CD14-positive monocyte (primary cell): ENCODE data around the gene HSPD1. TPM values are rescaled to one million over a fixed set of nuclear protein-coding genes. Genes with fewer than 3 reads are reported as not detected.
A peak's percentile ranks its signal among the peaks of the same experiment; 100 is the strongest.

Experiments used
- DNase-seq, 3 donors: peaks; one replicate each; pipeline ENCODE4 v3.0.0-alpha.2; 2011 to 2022
- H2AFZ ChIP-seq: 2 replicates; pipeline ENCODE4 v1.6.0; 2012; ENCODE audit warnings: mild to moderate bottlenecking, low read depth, low read length, inconsistent platforms; ENCODE audit not compliant: insufficient read depth, poor library complexity, severe bottlenecking
- H3K27ac ChIP-seq, 2 donors: 1 replicate in 1 of 2; 2 replicates in 1 of 2; pipeline ENCODE4 v1.5.1; 2012 to 2013; ENCODE audit warnings: low read length in 2 of 2, control low read depth in 1 of 2, inconsistent platforms in 1 of 2, low read depth in 1 of 2, mild to moderate bottlenecking in 1 of 2
- H3K27me3 ChIP-seq, 2 donors: one replicate each; pipeline versions ENCODE4 v1.6.0 to v1.6.1; 2011 to 2013; ENCODE audit warnings: low read length in 2 of 2; ENCODE audit not compliant: control insufficient read depth in 2 of 2, insufficient read depth in 2 of 2
- H3K36me3 ChIP-seq, 2 donors: replicated peaks in 1 of 2; 1 replicate in 1 of 2; 2 replicates in 1 of 2; pipeline versions ENCODE4 v1.5.1 to v1.6.1; 2012 to 2013; ENCODE audit warnings: low read length in 2 of 2, control low read depth in 1 of 2, inconsistent platforms in 1 of 2, mild to moderate bottlenecking in 1 of 2; ENCODE audit not compliant: insufficient read depth in 2 of 2, control insufficient read depth in 1 of 2
- H3K4me1 ChIP-seq, 2 donors: 1 replicate in 1 of 2; 2 replicates in 1 of 2; pipeline versions ENCODE4 v1.5.1 to v1.6.1; 2012 to 2013; ENCODE audit warnings: low read length in 2 of 2, control low read depth in 1 of 2, inconsistent platforms in 1 of 2, mild to moderate bottlenecking in 1 of 2, moderate library complexity in 1 of 2; ENCODE audit not compliant: insufficient read depth in 2 of 2, control insufficient read depth in 1 of 2
- H3K4me2 ChIP-seq: replicated peaks from 2 replicates; pipeline ENCODE3; 2012; ENCODE audit warnings: low read length, moderate library complexity, mild to moderate bottlenecking; ENCODE audit not compliant: poor library complexity, severe bottlenecking; ENCODE audit errors: extremely low read depth
- H3K4me3 ChIP-seq, 3 experiments: fragments of 200-600 bp in 1 of 3; sonication (generic) in 1 of 3; replicated peaks in 1 of 3; 1 replicate in 2 of 3; 2 replicates in 1 of 3; pipeline ENCODE4 v1.5.1; 2011 to 2013; ENCODE audit warnings: low read length in 3 of 3, mild to moderate bottlenecking in 3 of 3, control low read depth in 2 of 3, low read depth in 2 of 3, inconsistent platforms in 1 of 3, moderate library complexity in 1 of 3
- H3K79me2 ChIP-seq: 2 replicates; pipeline ENCODE4 v1.6.0; 2012; ENCODE audit warnings: mild to moderate bottlenecking, control low read depth, inconsistent platforms, low read length, moderate library complexity; ENCODE audit not compliant: insufficient read depth
- H3K9ac ChIP-seq: 2 replicates; pipeline ENCODE4 v1.6.0; 2017; ENCODE audit warnings: low read length, mild to moderate bottlenecking; ENCODE audit not compliant: insufficient read depth, poor library complexity, severe bottlenecking
- H3K9me3 ChIP-seq, 2 donors: replicated peaks in 1 of 2; 1 replicate in 1 of 2; 2 replicates in 1 of 2; pipeline versions ENCODE4 v1.5.1 to v1.6.1; 2012 to 2013; ENCODE audit warnings: low read length in 2 of 2, control low read depth in 1 of 2; ENCODE audit not compliant: control insufficient read depth in 1 of 2, insufficient read depth in 1 of 2
- H4K20me1 ChIP-seq: 2 replicates; pipeline ENCODE4 v1.6.0; 2012; ENCODE audit warnings: mild to moderate bottlenecking, low read length, control low read depth, moderate library complexity; ENCODE audit not compliant: insufficient read depth
- H3K27ac Mint-ChIP-seq, 7 donors: one replicate each; pipeline ENCODE4 v1.8.0; 2020; ENCODE audit warnings: mild to moderate bottlenecking in 7 of 7, mixed read lengths in 7 of 7, moderate library complexity in 6 of 7, inconsistent platforms in 2 of 7
- H3K27me3 Mint-ChIP-seq, 3 donors: one replicate each; pipeline ENCODE4 v1.8.0; 2021 to 2022; ENCODE audit warnings: low read depth in 3 of 3, mild to moderate bottlenecking in 3 of 3, mixed read lengths in 3 of 3, moderate library complexity in 3 of 3, inconsistent platforms in 1 of 3
- H3K36me3 Mint-ChIP-seq, 2 donors: one replicate each; pipeline ENCODE4 v1.8.0; 2020; ENCODE audit warnings: mixed read lengths in 2 of 2, inconsistent platforms in 1 of 2, mild to moderate bottlenecking in 1 of 2
- H3K4me1 Mint-ChIP-seq: one replicate; pipeline ENCODE4 v1.8.0; 2020; ENCODE audit warnings: mild to moderate bottlenecking, mixed read lengths
- H3K4me3 Mint-ChIP-seq, 2 donors: one replicate each; pipeline ENCODE4 v1.8.0; 2020; ENCODE audit warnings: mild to moderate bottlenecking in 2 of 2, mixed read lengths in 2 of 2, moderate library complexity in 1 of 2
- H3K9me3 Mint-ChIP-seq, 7 donors: one replicate each; pipeline ENCODE4 v1.8.0; 2020 to 2022; ENCODE audit warnings: mixed read lengths in 7 of 7, mild to moderate bottlenecking in 6 of 7, moderate library complexity in 6 of 7, inconsistent platforms in 2 of 7
- CTCF ChIP-seq: fragments of 200-600 bp; IDR thresholded peaks from one replicate; pipeline ENCODE4 v1.8.0; 2022; ENCODE audit warnings: antibody characterized with exemption, mild to moderate bottlenecking
- WGBS: methylation state at CpG from one replicate; pipeline ENCODE4 v1.1.5; 2013; ENCODE audit warnings: missing lambda C conversion rate; ENCODE audit not compliant: insufficient coverage; 5-methylcytosine and 5-hydroxymethylcytosine counted together
- intact Hi-C, 2 donors: fragments of 100-400 bp; cut with micrococcal nuclease; formaldehyde crosslinking; loops; one replicate each; pipeline versions ENCODE4 v1.15.0 to v1.15.1; 2023
- polyA plus RNA-seq, 3 donors: library from polyadenylated mRNA; depleted of rRNA in 1 of 3; unstranded in 2 of 3; stranded (reverse) in 1 of 3; fragments of 300-500 nt in 2 of 3; fragments of >200 nt in 1 of 3; fragmentation: Illumina TruSeq in 2 of 3; gene quantifications; 1 replicate in 2 of 3; 2 replicates in 1 of 3; pipeline ENCODE4 v1.2.3, GENCODE V29; 2012 to 2021

The HSPD1 gene
- polyA plus RNA-seq, 3 donors: 42.7 to 62.1 (median 44.5) TPM

- Histone ChIP-seq H3K4me2 (no peak overlapping the region), H3K4me3 (no peak overlapping the region), H3K27ac (no peak overlapping the region), H3K4me1 (no peaks in the 10 kb centered on the region), H3K27me3 (no peaks in the 10 kb centered on the region), H3K36me3 (peaks cover 85 to 97% of the 10 kb centered on the region in 2 donors), H2AFZ (no peak overlapping the region), H4K20me1 (peaks cover 79% of the 10 kb centered on the region), H3K9me3 (no peaks in the 10 kb centered on the region), H3K79me2 (peaks cover 72% of the 10 kb centered on the region), H3K9ac (no peak overlapping the region)
- no peak for DNase-seq
- Mint-ChIP-seq H3K27me3 (peaks cover 0 to 1% (median 0%) of the 10 kb centered on the region in 3 donors), H3K4me3 (no peak overlapping the region), H3K27ac (peak overlapping the region in 1 of 7 donors; percentile 73), H3K36me3 (peaks cover 79 to 92% of the 10 kb centered on the region in 2 donors), H3K9me3 (no peaks in the 10 kb centered on the region), H3K4me1 (no peaks in the 10 kb centered on the region)
- no CpG with 5 or more reads among the region's 1 CpG for WGBS
- intact Hi-C loops: no loop called here
- TF ChIP-seq CTCF: no peak
These were observed 40.1 kb upstream of the HSPD1 start for GRCh38 chr2:197539734-197540133.

DNA sequence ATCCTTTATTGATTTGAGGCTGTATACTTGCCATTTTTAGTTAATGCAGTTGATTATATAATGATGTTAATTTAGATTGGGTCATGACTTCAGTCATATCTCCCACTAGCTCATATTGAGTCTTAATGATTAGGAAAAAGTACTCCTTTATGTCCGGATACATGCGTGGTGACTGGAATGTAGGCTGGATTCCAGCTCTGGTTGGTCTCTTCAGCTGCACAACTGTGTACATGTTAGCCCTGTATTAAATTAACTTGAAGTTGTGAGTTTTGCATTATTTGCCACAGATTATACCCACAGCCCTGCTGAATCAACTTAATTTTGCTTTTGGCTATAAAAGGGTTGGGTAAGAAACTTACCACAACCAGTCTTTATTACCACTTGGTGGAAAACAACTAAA, 38.8 kb upstream of the HSPD1 start:
- Mint-ChIP-seq H3K36me3 (peaks cover 70 to 88% of the 10 kb centered on the region in 2 donors), H3K4me3 (no peak overlapping the region), H3K27ac (no peak overlapping the region), H3K9me3 (no peaks in the 10 kb centered on the region), H3K27me3 (peaks cover 0 to 1% (median 0%) of the 10 kb centered on the region in 3 donors), H3K4me1 (peaks cover 2% of the 10 kb centered on the region)
- intact Hi-C loops: no loop called here
- no CpG with 5 or more reads among the region's 2 CpGs for WGBS
- no peaks in the 10 kb centered on the region for H3K9me3 ChIP-seq
- no peak for DNase-seq
- H3K4me3 ChIP-seq: no peak overlapping the region
- no peak overlapping the region for H3K27ac ChIP-seq
- H2AFZ ChIP-seq: no peak overlapping the region
- peaks cover 73 to 95% of the 10 kb centered on the region in 2 donors for H3K36me3 ChIP-seq
- H3K9ac ChIP-seq: no peak overlapping the region
- no peak overlapping the region for H3K4me2 ChIP-seq
- H3K79me2 ChIP-seq: peaks cover 80% of the 10 kb centered on the region
- H3K27me3 ChIP-seq: no peaks in the 10 kb centered on the region
- no peaks in the 10 kb centered on the region for H3K4me1 ChIP-seq
- TF ChIP-seq CTCF: no peak
- peaks cover 80% of the 10 kb centered on the region for H4K20me1 ChIP-seq
